H1 (cell line): ENCODE data around the gene SNRK. TPM values are rescaled to one million over a fixed set of nuclear protein-coding genes. Genes with fewer than 3 reads are reported as not detected.

Source experiments
- CTCF ChIA-PET: fragments of 300-600 bp; sonication (Branson Sonifier 250); formaldehyde crosslinking; loops from one replicate; lab custom pipeline; 2021; ENCODE audit not compliant: partially characterized antibody; lab: Charles Lee
- POLR2A ChIA-PET: fragments of 300-600 bp; sonication (Branson Sonifier 250); formaldehyde crosslinking; loops from one replicate; lab custom pipeline; 2021; ENCODE audit warnings: inconsistent platforms; ENCODE audit not compliant: partially characterized antibody; lab: Charles Lee
- DNase-seq, 2 experiments: peaks; one replicate each; pipeline versions ENCODE4 v3.0.0 to v3.0.0-alpha.2; 2010 to 2022; ENCODE audit warnings: low spot score in 2 of 2, low read depth in 1 of 2, mixed read lengths in 1 of 2
- FAIRE-seq: peaks from 2 replicates; lab custom pipeline; 2011; peaks lifted over from hg19 to GRCh38; lab: Jason Lieb, UNC
- H2AFZ ChIP-seq: 2 replicates; pipeline ENCODE4 v1.8.1; 2012; ENCODE audit warnings: low read length, inconsistent platforms
- H2AK5ac ChIP-seq: 2 replicates; pipeline ENCODE4 v1.6.1; 2013; ENCODE audit warnings: low read depth, low read length
- H2BK120ac ChIP-seq: replicated peaks from 2 replicates; pipeline ENCODE3; 2013; ENCODE audit warnings: low read depth, low read length, inconsistent platforms
- H2BK12ac ChIP-seq: 2 replicates; pipeline ENCODE4 v1.6.1; 2013; ENCODE audit warnings: low read depth, low read length
- H2BK15ac ChIP-seq: 2 replicates; pipeline ENCODE4 v1.6.1; 2013; ENCODE audit warnings: low read length
- H2BK20ac ChIP-seq: 2 replicates; pipeline ENCODE4 v1.6.1; 2013; ENCODE audit warnings: low read length
- H2BK5ac ChIP-seq: 2 replicates; pipeline ENCODE4 v1.6.1; 2013; ENCODE audit warnings: low read depth, low read length
- H3K14ac ChIP-seq: 2 replicates; pipeline ENCODE4 v1.6.1; 2013; ENCODE audit warnings: inconsistent platforms; ENCODE audit not compliant: insufficient read length
- H3K18ac ChIP-seq: 2 replicates; pipeline ENCODE4 v1.6.1; 2013; ENCODE audit warnings: low read length; ENCODE audit errors: extremely low read depth
- H3K23ac ChIP-seq: 2 replicates; pipeline ENCODE4 v1.6.1; 2013; ENCODE audit warnings: inconsistent platforms; ENCODE audit not compliant: insufficient read length
- H3K23me2 ChIP-seq: 2 replicates; pipeline ENCODE4 v1.6.1; 2013; ENCODE audit warnings: low read depth, low read length
- H3K27ac ChIP-seq: 2 replicates; pipeline ENCODE4 v1.6.1; 2011; ENCODE audit warnings: low read depth, low read length, inconsistent platforms
- H3K27me3 ChIP-seq, 4 experiments: replicated peaks in 1 of 4; 1 replicate in 1 of 4; 2 replicates in 3 of 4; pipeline versions ENCODE4 v1.6.1 to v1.8.1; 2011 to 2013; ENCODE audit warnings: low read length in 3 of 4, mild to moderate bottlenecking in 3 of 4, inconsistent platforms in 2 of 4, mixed read lengths in 2 of 4, moderate library complexity in 1 of 4; ENCODE audit not compliant: control insufficient read depth in 3 of 4, insufficient read depth in 3 of 4; ENCODE audit errors: extremely low read depth in 1 of 4
- H3K36me3 ChIP-seq, 4 experiments: 2 replicates each; pipeline versions ENCODE4 v1.6.1 to v1.8.1; 2011 to 2013; ENCODE audit warnings: mild to moderate bottlenecking in 4 of 4, low read length in 3 of 4, moderate library complexity in 2 of 4, control low read depth in 1 of 4, inconsistent platforms in 1 of 4; ENCODE audit not compliant: insufficient read depth in 4 of 4, control insufficient read depth in 2 of 4
- H3K4ac ChIP-seq: replicated peaks from 2 replicates; pipeline ENCODE3; 2013; ENCODE audit warnings: low read length, low read depth, mixed read lengths, inconsistent platforms; ENCODE audit not compliant: insufficient read length
- H3K4me1 ChIP-seq, 4 experiments: replicated peaks in 1 of 4; 1 replicate in 1 of 4; 2 replicates in 3 of 4; pipeline versions ENCODE4 v1.6.1 to v1.8.1; 2011 to 2013; ENCODE audit warnings: low read length in 3 of 4, inconsistent platforms in 2 of 4, mixed read lengths in 1 of 4; ENCODE audit not compliant: insufficient read depth in 4 of 4, control insufficient read depth in 3 of 4
- H3K4me2 ChIP-seq, 2 experiments: 2 replicates each; pipeline versions ENCODE4 v1.6.1 to v1.8.1; 2011 to 2013; ENCODE audit warnings: low read depth in 2 of 2, low read length in 2 of 2, control low read depth in 1 of 2, inconsistent platforms in 1 of 2, mild to moderate bottlenecking in 1 of 2; ENCODE audit not compliant: insufficient read depth in 1 of 2
- H3K4me3 ChIP-seq, 4 experiments: fragments of 200-600, 300-600 bp in 1 of 4; sonication (generic), shearing (Covaris generic), sonication (Bioruptor Twin) in 1 of 4; 2 replicates each; pipeline versions ENCODE4 v1.5.1 to v1.8.1; 2011 to 2016; ENCODE audit warnings: low read length in 4 of 4, low read depth in 3 of 4, control low read depth in 2 of 4, inconsistent platforms in 2 of 4, mild to moderate bottlenecking in 2 of 4, mixed read lengths in 1 of 4, moderate library complexity in 1 of 4; ENCODE audit not compliant: insufficient read depth in 2 of 4; ENCODE audit errors: extremely low read depth in 1 of 4
- H3K56ac ChIP-seq: replicated peaks from 2 replicates; pipeline ENCODE3; 2013; ENCODE audit warnings: low read depth, mild to moderate bottlenecking, mixed read lengths, low read length, inconsistent platforms; ENCODE audit not compliant: insufficient read length
- H3K79me1 ChIP-seq: 2 replicates; pipeline ENCODE4 v1.6.1; 2013; ENCODE audit warnings: low read depth, low read length, control low read depth
- H3K79me2 ChIP-seq, 2 experiments: 2 replicates each; pipeline versions ENCODE4 v1.6.1 to v1.8.1; 2012 to 2013; ENCODE audit warnings: low read length in 2 of 2, mild to moderate bottlenecking in 2 of 2, inconsistent platforms in 1 of 2; ENCODE audit not compliant: insufficient read depth in 2 of 2, control insufficient read depth in 1 of 2
- H3K9ac ChIP-seq, 4 experiments: replicated peaks in 1 of 4; 1 replicate in 1 of 4; 2 replicates in 3 of 4; pipeline versions ENCODE4 v1.6.1 to v1.8.1; 2011 to 2013; ENCODE audit warnings: low read depth in 3 of 4, low read length in 3 of 4, control low read depth in 2 of 4, mild to moderate bottlenecking in 2 of 4, moderate library complexity in 2 of 4, inconsistent platforms in 1 of 4; ENCODE audit errors: extremely low read depth in 1 of 4
- H3K9me3 ChIP-seq, 2 experiments: 2 replicates each; pipeline versions ENCODE4 v1.6.1 to v1.8.1; 2012 to 2013; ENCODE audit warnings: mild to moderate bottlenecking in 2 of 2, moderate library complexity in 2 of 2, control low read depth in 1 of 2, inconsistent platforms in 1 of 2, low read depth in 1 of 2, low read length in 1 of 2, mixed read lengths in 1 of 2; ENCODE audit not compliant: insufficient read depth in 2 of 2
- H4K20me1 ChIP-seq, 2 experiments: replicated peaks in 1 of 2; 2 replicates each; pipeline versions ENCODE3 to v1.8.1; 2011 to 2013; ENCODE audit warnings: inconsistent platforms in 2 of 2, low read length in 2 of 2, mild to moderate bottlenecking in 1 of 2; ENCODE audit not compliant: insufficient read depth in 2 of 2, control insufficient read depth in 1 of 2
- H4K5ac ChIP-seq: 2 replicates; pipeline ENCODE4 v1.6.1; 2013; ENCODE audit warnings: low read length, low read depth, mixed read lengths, inconsistent platforms; ENCODE audit not compliant: insufficient read length
- H4K8ac ChIP-seq: 2 replicates; pipeline ENCODE4 v1.8.0; 2013; ENCODE audit warnings: mild to moderate bottlenecking, moderate library complexity, low read length, inconsistent platforms; ENCODE audit not compliant: insufficient read depth; ENCODE audit errors: extremely low read depth
- H4K91ac ChIP-seq: replicated peaks from 2 replicates; pipeline ENCODE3; 2013; ENCODE audit warnings: low read length, mixed read lengths, inconsistent platforms; ENCODE audit not compliant: insufficient read length
- ATF3 ChIP-seq: IDR thresholded peaks from 2 replicates; pipeline ENCODE4 v1.6.1; 2011; ENCODE audit warnings: low read depth, mild to moderate bottlenecking, low read length; ENCODE audit not compliant: insufficient read depth
- BACH1 ChIP-seq: IDR thresholded peaks from 2 replicates; pipeline ENCODE4 v1.6.1; 2012; ENCODE audit warnings: low read length, improper control_type of control experiment
- CBX5 ChIP-seq: fragments of 300-800, 300-1000 bp; sonication (generic); IDR thresholded peaks from 2 replicates; pipeline ENCODE4 v1.7.1; 2016; ENCODE audit warnings: antibody characterized with exemption, low read length, low read depth
- CBX8 ChIP-seq: fragments of 300-800, 300-1000 bp; sonication (generic); IDR thresholded peaks from 2 replicates; pipeline ENCODE4 v1.7.1; 2016; ENCODE audit warnings: low read depth, low read length, borderline replicate concordance
- CTCF ChIP-seq, 3 experiments: IDR thresholded peaks; 1 replicate in 2 of 3; 2 replicates in 1 of 3; pipeline versions ENCODE4 v1.5.1 to v1.6.1; 2011; ENCODE audit warnings: low read length in 3 of 3, mild to moderate bottlenecking in 3 of 3, inconsistent platforms in 2 of 3, low read depth in 1 of 3, moderate library complexity in 1 of 3; ENCODE audit not compliant: insufficient read depth in 1 of 3; ENCODE audit errors: control extremely low read depth in 1 of 3
- GABPA ChIP-seq: IDR thresholded peaks from 2 replicates; pipeline ENCODE4 v1.6.1; 2011; ENCODE audit warnings: mild to moderate bottlenecking, low read length, moderate library complexity, borderline replicate concordance; ENCODE audit not compliant: insufficient read depth
- GTF2F1 ChIP-seq: IDR thresholded peaks from 2 replicates; pipeline ENCODE4 v1.6.1; 2012; ENCODE audit warnings: low read depth, low read length, improper control_type of control experiment, borderline replicate concordance
- POLR2AphosphoS5 ChIP-seq: IDR thresholded peaks from 2 replicates; pipeline ENCODE4 v1.6.1; 2011; ENCODE audit warnings: low read depth, low read length
- POU5F1 ChIP-seq: IDR thresholded peaks from 2 replicates; pipeline ENCODE4 v1.6.1; 2011; ENCODE audit warnings: low read depth, mild to moderate bottlenecking, low read length, moderate library complexity
- RXRA ChIP-seq: IDR thresholded peaks from 2 replicates; pipeline ENCODE4 v1.6.1; 2011; ENCODE audit warnings: low read depth, mild to moderate bottlenecking, low read length, moderate library complexity; ENCODE audit not compliant: insufficient read depth
- SRF ChIP-seq: IDR thresholded peaks from 2 replicates; pipeline ENCODE4 v1.6.1; 2011; ENCODE audit warnings: mild to moderate bottlenecking, low read depth, low read length, moderate library complexity
- WGBS, 2 experiments: shearing (Covaris generic) in 1 of 2; methylation state at CpG; one replicate each; pipeline versions ENCODE4 v1.1.6 to v1.1.7; 2013 to 2015; ENCODE audit warnings: low lambda C conversion rate in 2 of 2, mixed read lengths in 2 of 2, inconsistent platforms in 1 of 2, low coverage in 1 of 2, missing lambda C conversion rate in 1 of 2; ENCODE audit not compliant: insufficient replicate concordance in 2 of 2, insufficient coverage in 1 of 2, insufficient read length in 1 of 2; ENCODE audit errors: extremely low coverage in 1 of 2, missing lambda C conversion rate in 1 of 2; 5-methylcytosine and 5-hydroxymethylcytosine counted together
- polyA plus RNA-seq, 7 experiments: library from polyadenylated mRNA; depleted of rRNA in 3 of 7; stranded (reverse) in 5 of 7; unstranded in 2 of 7; fragments of >200 nt in 5 of 7; fragments of 200-250 nt in 2 of 7; gene quantifications; 1 replicate in 5 of 7; 2 replicates in 1 of 7; 4 replicates in 1 of 7; pipeline versions ENCODE4 v1.2.1 to v1.2.3, GENCODE V29; 2011 to 2013; ENCODE audit warnings: missing spikeins in 2 of 7, mixed read lengths in 2 of 7
- total RNA-seq: library from RNA; stranded (reverse); fragmentation: NEBNext Ultra II Directional; extraction: Animal tissue kit (Norgen Biotek cat#: 25700); gene quantifications from 2 replicates; pipeline ENCODE4 v1.2.1, GENCODE V29; 2021

SNRK gene
- total and polyA plus RNA-seq, 2 of the 8 experiments (the other 6 are each of a cell fraction or from before 2014, with no cell fraction given): 4.4 to 11.7 TPM

GRCh38 chr3:43335799-43336198, 49.5 kb downstream of the SNRK start:
- H3K27ac ChIP-seq: no peak overlapping the region
- no peak overlapping the region for H3K9ac ChIP-seq
- no peak overlapping the region for H3K4me2 ChIP-seq
- DNase-seq (no peak), FAIRE-seq (no peak)
- H3K4ac ChIP-seq: no peak overlapping the region
- no peak overlapping the region for H2BK120ac ChIP-seq
- H3K4me1 ChIP-seq: no peaks in the 10 kb centered on the region
- 0 out of 4 replicates have a peak, but pooled peaks cover 0 to 3% of the 10 kb centered on the region in 2 experiments for H3K79me2 ChIP-seq
- no peak overlapping the region for H3K56ac ChIP-seq
- no peak overlapping the region for H3K4me3 ChIP-seq
- H3K23ac ChIP-seq: no peak overlapping the region
- no peak overlapping the region for H2AFZ ChIP-seq
- no peak overlapping the region for H2BK12ac ChIP-seq
- ChIA-PET POLR2A (no interaction called here), CTCF (interaction anchor here (0.6 kb wide), 1 partner anchor 527 kb away, joined by 3 read pairs; no protein-coding TSS in a partner anchor)
- H4K5ac ChIP-seq: no peak overlapping the region
- WGBS, 2 experiments: 83% methylated on average over 1 of the region's 1 CpG; no CpG with 5 or more reads in 1 of the 2 experiments
- H3K79me1 ChIP-seq: no peaks in the 10 kb centered on the region
- H2AK5ac ChIP-seq: no peak overlapping the region
- no peak overlapping the region for H3K14ac ChIP-seq
- no peaks in the 10 kb centered on the region for H3K23me2 ChIP-seq
- H4K91ac ChIP-seq: no peak overlapping the region
- H4K8ac ChIP-seq: no peak overlapping the region
- H2BK15ac ChIP-seq: no peak overlapping the region
- peaks cover 14 to 20% of the 10 kb centered on the region in 2 experiments for H3K9me3 ChIP-seq
- no peak overlapping the region for H2BK20ac ChIP-seq
- peaks cover 0 to 26% (median 8%) of the 10 kb centered on the region in 4 experiments; a peak in 4 of 8 replicates for H3K36me3 ChIP-seq
- no peak overlapping the region for H3K18ac ChIP-seq
- no peaks in the 10 kb centered on the region for H4K20me1 ChIP-seq
- H2BK5ac ChIP-seq: no peak overlapping the region
- H3K27me3 ChIP-seq: no peaks in the 10 kb centered on the region
- TF ChIP-seq ATF3 (no peak), POLR2AphosphoS5 (no peak), SRF (no peak), CBX8 (no peak), BACH1 (no peak), GTF2F1 (no peak), GABPA (no peak), RXRA (no peak), CTCF (IDR thresholded peaks at IDR 0.05; ENCODE audit: control extremely low read depth in 1 of 3, insufficient read depth in 1 of 3, low read depth in 1 of 3, low read length in 3 of 3) (no peak), CBX5 (no peak), POU5F1 (no peak)
